MM.1S (cell line): Measurements from ENCODE around the gene ZNF658.
"Not testable (repeated sequence)": the region's sequence is repeated elsewhere in the genome, so short reads cannot be mapped to it uniquely, and the experiment has no call there.

Experiments used
- DNase-seq: peaks from one replicate; pipeline ENCODE4 v3.0.0-alpha.2; 2015
- H2AFZ ChIP-seq: fragments of 300-600 bp; sonication (generic); 2 replicates; pipeline ENCODE4 v1.6.0; 2016; ENCODE audit warnings: antibody characterized with exemption, low read length
- H3F3A ChIP-seq: fragments of 300-600 bp; sonication (generic); 2 replicates; pipeline ENCODE4 v1.6.1; 2016; ENCODE audit warnings: mild to moderate bottlenecking, antibody characterized with exemption, low read length, moderate library complexity, mixed read lengths; ENCODE audit not compliant: insufficient read depth
- H3K27ac ChIP-seq: fragments of 300-600 bp; sonication (generic); 2 replicates; pipeline ENCODE4 v1.5.1; 2016; ENCODE audit warnings: mild to moderate bottlenecking, low read length
- H3K27me3 ChIP-seq: fragments of 300-600 bp; sonication (generic); replicated peaks from 2 replicates; pipeline ENCODE4 v1.6.0; 2016; ENCODE audit warnings: low read length; ENCODE audit not compliant: insufficient read depth
- H3K36me3 ChIP-seq: fragments of 300-600 bp; sonication (generic); replicated peaks from 2 replicates; pipeline ENCODE4 v1.6.1; 2016; ENCODE audit warnings: mild to moderate bottlenecking, low read length, mixed read lengths; ENCODE audit not compliant: insufficient read depth
- H3K4me1 ChIP-seq: fragments of 300-600 bp; sonication (generic); 2 replicates; pipeline ENCODE4 v1.6.1; 2016; ENCODE audit warnings: low read length, mixed read lengths
- H3K4me2 ChIP-seq: fragments of 300-600 bp; sonication (generic); 2 replicates; pipeline ENCODE4 v1.6.0; 2016; ENCODE audit warnings: low read depth, low read length
- H3K4me3 ChIP-seq: fragments of 300-600 bp; sonication (generic); 2 replicates; pipeline ENCODE4 v1.5.1; 2016; ENCODE audit warnings: low read length, mixed read lengths
- H3K79me2 ChIP-seq: fragments of 300-600 bp; sonication (generic); 2 replicates; pipeline ENCODE4 v1.6.1; 2016; ENCODE audit warnings: mixed run types, low read length, mixed read lengths
- H3K9ac ChIP-seq: fragments of 300-600 bp; sonication (generic); 2 replicates; pipeline ENCODE4 v1.6.1; 2016; ENCODE audit warnings: low read length, mixed read lengths
- H3K9me2 ChIP-seq: fragments of 300-600 bp; sonication (generic); replicated peaks from 2 replicates; pipeline ENCODE4 v1.6.1; 2016; ENCODE audit warnings: mild to moderate bottlenecking, low read length, mixed read lengths; ENCODE audit not compliant: insufficient read depth
- H3K9me3 ChIP-seq: fragments of 300-600 bp; sonication (generic); replicated peaks from 2 replicates; pipeline ENCODE4 v1.6.1; 2016; ENCODE audit warnings: mild to moderate bottlenecking, low read length, mixed read lengths; ENCODE audit not compliant: insufficient read depth
- H4K20me1 ChIP-seq: fragments of 300-600 bp; sonication (generic); 2 replicates; pipeline ENCODE4 v1.6.1; 2016; ENCODE audit warnings: mild to moderate bottlenecking, low read length, moderate library complexity, mixed read lengths; ENCODE audit not compliant: insufficient read depth

ZNF658 gene

GRCh38 chr9:66920072-66920471, 19.5 kb downstream of the ZNF658 start:
- not testable (repeated sequence) for H3K27ac ChIP-seq, H3K4me2 ChIP-seq, H3K36me3 ChIP-seq, H3K9ac ChIP-seq, H3K27me3 ChIP-seq, H3K9me2 ChIP-seq, H4K20me1 ChIP-seq, H3K79me2 ChIP-seq, H3K4me3 ChIP-seq, H3K9me3 ChIP-seq, H3K4me1 ChIP-seq, H2AFZ ChIP-seq, DNase-seq, H3F3A ChIP-seq

- H3F3A ChIP-seq, H3K79me2 ChIP-seq, DNase-seq, H3K27me3 ChIP-seq, H3K4me3 ChIP-seq, H3K36me3 ChIP-seq, H3K9me3 ChIP-seq, H3K9me2 ChIP-seq, H4K20me1 ChIP-seq, H3K27ac ChIP-seq, H3K9ac ChIP-seq, H2AFZ ChIP-seq, H3K4me2 ChIP-seq, H3K4me1 ChIP-seq: not testable (repeated sequence)
Observed at GRCh38 chr9:66936194-66936870, 35.8 kb downstream of the ZNF658 start.

GRCh38 chr9:66937662-66938061, 37.1 kb downstream of the ZNF658 start:
- H3K4me3 ChIP-seq, H3K27me3 ChIP-seq, H3K4me2 ChIP-seq, H2AFZ ChIP-seq, H3K4me1 ChIP-seq, H3K9me3 ChIP-seq, H4K20me1 ChIP-seq, H3K27ac ChIP-seq, H3K36me3 ChIP-seq, DNase-seq, H3F3A ChIP-seq, H3K9ac ChIP-seq, H3K9me2 ChIP-seq, H3K79me2 ChIP-seq: not testable (repeated sequence)

- not testable (repeated sequence) for H3K27me3 ChIP-seq, H3F3A ChIP-seq, DNase-seq, H3K4me3 ChIP-seq, H4K20me1 ChIP-seq, H2AFZ ChIP-seq, H3K36me3 ChIP-seq, H3K9ac ChIP-seq, H3K27ac ChIP-seq, H3K4me1 ChIP-seq, H3K9me2 ChIP-seq, H3K4me2 ChIP-seq, H3K9me3 ChIP-seq, H3K79me2 ChIP-seq
Observed at GRCh38 chr9:66938322-66938721, 37.8 kb downstream of the ZNF658 start.

- H3K36me3 ChIP-seq, H3K9me3 ChIP-seq, H3K4me2 ChIP-seq, H3K4me3 ChIP-seq, H3K9ac ChIP-seq, H3K27me3 ChIP-seq, DNase-seq, H4K20me1 ChIP-seq, H2AFZ ChIP-seq, H3K79me2 ChIP-seq, H3K9me2 ChIP-seq, H3F3A ChIP-seq, H3K27ac ChIP-seq, H3K4me1 ChIP-seq: not testable (repeated sequence)
Observed at GRCh38 chr9:66939878-66940830, 39.6 kb downstream of the ZNF658 start.

GRCh38 chr9:66942400-66943155, 42.1 kb downstream of the ZNF658 start:
- H3K36me3 ChIP-seq, H3K4me2 ChIP-seq, H2AFZ ChIP-seq, H3K9ac ChIP-seq, H4K20me1 ChIP-seq, H3K4me3 ChIP-seq, H3K79me2 ChIP-seq, DNase-seq, H3K4me1 ChIP-seq, H3K9me3 ChIP-seq, H3K27ac ChIP-seq, H3K27me3 ChIP-seq, H3K9me2 ChIP-seq, H3F3A ChIP-seq: not testable (repeated sequence)

GRCh38 chr9:66952576-66952975, 52.1 kb downstream of the ZNF658 start:
- DNase-seq, H3K4me1 ChIP-seq, H3K9ac ChIP-seq, H3K27me3 ChIP-seq, H3K4me2 ChIP-seq, H4K20me1 ChIP-seq, H3K4me3 ChIP-seq, H3K36me3 ChIP-seq, H3K27ac ChIP-seq, H2AFZ ChIP-seq, H3F3A ChIP-seq, H3K79me2 ChIP-seq, H3K9me2 ChIP-seq, H3K9me3 ChIP-seq: not testable (repeated sequence)
